Measurements from ENCODE around the gene MRPS6. TPM values are rescaled to one million over a fixed set of nuclear protein-coding genes. Genes with fewer than 3 reads are reported as not detected.

The MRPS6 gene
- total and polyA plus RNA-seq, 2 of the 13 experiments (the other 11 are each of a cell fraction or from before 2014, with no cell fraction given), result 14.2 to 26.9 TPM

DNA sequence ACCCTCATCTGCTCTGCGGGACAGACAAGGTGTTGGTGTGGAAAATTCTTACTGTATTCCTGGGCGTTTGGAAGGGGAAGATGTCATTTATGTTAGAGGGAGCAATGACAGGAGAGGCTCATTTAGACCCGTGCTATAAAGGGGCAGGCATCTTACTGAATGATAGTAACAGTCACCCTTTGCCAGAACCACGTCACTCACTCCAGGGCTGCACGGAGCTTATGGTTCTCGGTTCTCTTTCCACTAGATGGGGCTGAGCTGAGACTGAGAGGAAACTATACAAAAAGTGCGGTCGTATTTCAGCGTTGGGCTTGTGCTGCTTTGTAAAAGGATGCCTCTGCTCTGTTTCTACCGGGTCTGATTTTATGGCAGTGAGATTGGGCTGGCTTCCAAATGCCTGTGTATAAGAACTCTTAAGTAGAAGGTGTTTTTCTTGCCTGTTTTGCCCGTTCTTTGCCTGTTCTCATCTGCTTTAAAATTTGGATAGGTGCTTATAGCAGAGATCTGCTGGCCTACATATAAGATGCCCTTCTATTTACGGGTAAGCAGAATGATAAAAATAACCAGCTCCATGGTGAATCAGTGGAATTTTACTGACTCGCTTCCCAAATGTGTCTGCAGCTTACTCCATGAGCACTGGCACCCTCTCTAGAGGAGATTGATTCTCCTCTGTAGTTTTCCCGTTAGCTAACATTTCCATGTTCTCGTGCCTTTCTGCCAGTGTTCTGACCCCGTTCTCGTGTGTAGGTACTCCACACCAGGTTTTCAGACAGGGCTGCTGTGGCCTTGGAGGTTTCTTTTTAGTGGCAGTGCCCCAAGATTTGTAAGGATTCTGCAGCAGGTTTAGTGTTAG lies 55.9 kb downstream of the MRPS6 start:
- no peak overlapping the region for H2AFZ ChIP-seq (ENCODE audit: low read length)
- no peak overlapping the region for H3K4me3 ChIP-seq (replicated peaks in 1 of 3; ENCODE audit: insufficient read depth in 1 of 3, low read depth in 2 of 3, low read length in 3 of 3)
- no peak overlapping the region for H3K9ac ChIP-seq (ENCODE audit: insufficient read depth, low read depth, low read length)
- peaks cover 27% of the 10 kb centered on the region for H3K4me1 ChIP-seq (ENCODE audit: insufficient read depth, low read length)
- no peaks in the 10 kb centered on the region for H3K27me3 ChIP-seq (ENCODE audit: control insufficient read depth in 1 of 2, insufficient read depth in 2 of 2, low read length in 2 of 2)
- TF ChIP-seq SP2 (CRISPR knock-in tag; IDR thresholded peaks at IDR 0.05) (no peak), HOMEZ (CRISPR knock-in tag; IDR thresholded peaks at IDR 0.05; ENCODE audit: low read depth) (no peak), ZNF124 (CRISPR knock-in tag; IDR thresholded peaks at IDR 0.05) (no peak), EED (CRISPR knock-in tag; IDR thresholded peaks at IDR 0.05) (no peak), DBP (CRISPR knock-in tag; IDR thresholded peaks at IDR 0.05; ENCODE audit: not compliant biosample characterization) (no peak), PRDM15 (CRISPR knock-in tag; IDR thresholded peaks at IDR 0.05) (peak; percentile 68; the same call in 1 of the 2 replicates), SUZ12 (IDR thresholded peaks at IDR 0.05; ENCODE audit: low read depth, low read length) (no peak), NONO (IDR thresholded peaks at IDR 0.05) (no peak), NONO (CRISPR knock-in tag; conservative IDR thresholded peaks at IDR 0.05) (no peak)
- TF ChIP-seq, protein P1, sequence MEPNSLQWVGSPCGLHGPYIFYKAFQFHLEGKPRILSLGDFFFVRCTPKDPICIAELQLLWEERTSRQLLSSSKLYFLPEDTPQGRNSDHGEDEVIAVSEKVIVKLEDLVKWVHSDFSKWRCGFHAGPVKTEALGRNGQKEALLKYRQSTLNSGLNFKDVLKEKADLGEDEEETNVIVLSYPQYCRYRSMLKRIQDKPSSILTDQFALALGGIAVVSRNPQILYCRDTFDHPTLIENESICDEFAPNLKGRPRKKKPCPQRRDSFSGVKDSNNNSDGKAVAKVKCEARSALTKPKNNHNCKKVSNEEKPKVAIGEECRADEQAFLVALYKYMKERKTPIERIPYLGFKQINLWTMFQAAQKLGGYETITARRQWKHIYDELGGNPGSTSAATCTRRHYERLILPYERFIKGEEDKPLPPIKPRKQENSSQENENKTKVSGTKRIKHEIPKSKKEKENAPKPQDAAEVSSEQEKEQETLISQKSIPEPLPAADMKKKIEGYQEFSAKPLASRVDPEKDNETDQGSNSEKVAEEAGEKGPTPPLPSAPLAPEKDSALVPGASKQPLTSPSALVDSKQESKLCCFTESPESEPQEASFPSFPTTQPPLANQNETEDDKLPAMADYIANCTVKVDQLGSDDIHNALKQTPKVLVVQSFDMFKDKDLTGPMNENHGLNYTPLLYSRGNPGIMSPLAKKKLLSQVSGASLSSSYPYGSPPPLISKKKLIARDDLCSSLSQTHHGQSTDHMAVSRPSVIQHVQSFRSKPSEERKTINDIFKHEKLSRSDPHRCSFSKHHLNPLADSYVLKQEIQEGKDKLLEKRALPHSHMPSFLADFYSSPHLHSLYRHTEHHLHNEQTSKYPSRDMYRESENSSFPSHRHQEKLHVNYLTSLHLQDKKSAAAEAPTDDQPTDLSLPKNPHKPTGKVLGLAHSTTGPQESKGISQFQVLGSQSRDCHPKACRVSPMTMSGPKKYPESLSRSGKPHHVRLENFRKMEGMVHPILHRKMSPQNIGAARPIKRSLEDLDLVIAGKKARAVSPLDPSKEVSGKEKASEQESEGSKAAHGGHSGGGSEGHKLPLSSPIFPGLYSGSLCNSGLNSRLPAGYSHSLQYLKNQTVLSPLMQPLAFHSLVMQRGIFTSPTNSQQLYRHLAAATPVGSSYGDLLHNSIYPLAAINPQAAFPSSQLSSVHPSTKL (CRISPR knock-in tag; IDR thresholded peaks at IDR 0.05), result no peak
- H3K9me3 ChIP-seq (ENCODE audit: low read length), result no peaks in the 10 kb centered on the region
- in situ Hi-C loops (cut with HindIII; ENCODE audit: extremely low pct_ligation_motif_present, low pct_unique_long_range_greater_than_20kb) (no loop called here), intact Hi-C loops (cut with micrococcal nuclease; ENCODE audit: unreplicated experiment) (no loop called here)
- no peak overlapping the region for H3K4me2 ChIP-seq (ENCODE audit: low read depth, low read length)
- H3K79me2 ChIP-seq (ENCODE audit: insufficient read depth, low read length), result no peaks in the 10 kb centered on the region
- H3K27ac ChIP-seq (ENCODE audit: extremely low read length, insufficient read depth, low read length), result no peak overlapping the region
- peaks cover 3 to 11% of the 10 kb centered on the region in 2 experiments; a peak in 4 of 5 replicates for H3K36me3 ChIP-seq (replicated peaks in 1 of 2; ENCODE audit: control insufficient read depth in 1 of 2, insufficient read depth in 2 of 2, low read length in 2 of 2)
- ChIA-PET POLR2A (no interaction called here), CTCF (ENCODE audit: low intra/inter-chr PET ratio, low total read pairs) (no interaction called here)
- peak; percentile 51 for ATAC-seq
- no TSS peak for BruUV-seq (replicated peaks)
- H4K20me1 ChIP-seq (ENCODE audit: insufficient read depth, low read length), result no peaks in the 10 kb centered on the region
- FAIRE-seq, result no peak
- 93% methylated on average over 17 of the region's 17 CpGs for WGBS (ENCODE audit: low lambda C conversion rate)
- no peak for DNase-seq (ENCODE audit: low spot score)

Data from HepG2 (cell line).